GM19372 (cell line): Measurements from ENCODE around the gene PFAS.
A peak's percentile ranks its signal among the peaks of the same experiment; 100 is the strongest.

Source experiments
- ATAC-seq: cut with Tn5 transposase; IDR thresholded peaks from one replicate; pipeline ENCODE4 v1.9.1; 2021; ENCODE audit warnings: mild to moderate bottlenecking, low read depth, moderate library complexity; ENCODE audit not compliant: unreplicated experiment

The PFAS gene

GRCh38 chr17:8266648-8267479 lies 17.8 kb downstream of the PFAS start:
- no peak for ATAC-seq

DNA sequence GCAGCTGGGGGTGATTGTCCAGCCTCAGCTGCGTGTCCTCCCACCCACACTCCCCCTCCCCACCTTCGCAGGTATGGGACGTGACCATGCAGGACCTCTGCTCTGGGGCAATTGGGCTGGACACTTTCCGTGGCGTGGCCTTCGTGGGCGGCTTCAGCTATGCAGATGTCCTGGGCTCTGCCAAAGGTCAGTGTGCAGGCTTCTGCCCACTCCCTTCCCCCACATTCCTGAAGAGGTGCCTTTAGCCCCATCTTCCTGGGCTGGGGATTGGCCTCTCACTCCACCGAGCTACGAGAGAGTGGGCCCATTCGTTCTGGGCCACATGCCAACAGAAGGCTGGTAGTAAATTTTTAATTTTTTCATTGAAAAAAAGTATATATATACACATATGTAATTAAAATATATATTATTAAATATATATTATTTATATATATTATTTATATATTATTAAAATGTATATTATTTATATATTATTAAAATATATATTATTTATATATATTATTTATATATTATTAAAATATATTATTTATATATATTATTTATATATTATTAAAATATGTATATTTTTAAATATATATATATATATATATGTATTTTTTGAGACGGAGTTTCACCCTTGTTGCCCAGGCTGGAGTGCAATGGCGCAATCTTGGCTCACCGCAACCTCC lies 18.5 kb downstream of the PFAS start:
- ATAC-seq = no peak

DNA sequence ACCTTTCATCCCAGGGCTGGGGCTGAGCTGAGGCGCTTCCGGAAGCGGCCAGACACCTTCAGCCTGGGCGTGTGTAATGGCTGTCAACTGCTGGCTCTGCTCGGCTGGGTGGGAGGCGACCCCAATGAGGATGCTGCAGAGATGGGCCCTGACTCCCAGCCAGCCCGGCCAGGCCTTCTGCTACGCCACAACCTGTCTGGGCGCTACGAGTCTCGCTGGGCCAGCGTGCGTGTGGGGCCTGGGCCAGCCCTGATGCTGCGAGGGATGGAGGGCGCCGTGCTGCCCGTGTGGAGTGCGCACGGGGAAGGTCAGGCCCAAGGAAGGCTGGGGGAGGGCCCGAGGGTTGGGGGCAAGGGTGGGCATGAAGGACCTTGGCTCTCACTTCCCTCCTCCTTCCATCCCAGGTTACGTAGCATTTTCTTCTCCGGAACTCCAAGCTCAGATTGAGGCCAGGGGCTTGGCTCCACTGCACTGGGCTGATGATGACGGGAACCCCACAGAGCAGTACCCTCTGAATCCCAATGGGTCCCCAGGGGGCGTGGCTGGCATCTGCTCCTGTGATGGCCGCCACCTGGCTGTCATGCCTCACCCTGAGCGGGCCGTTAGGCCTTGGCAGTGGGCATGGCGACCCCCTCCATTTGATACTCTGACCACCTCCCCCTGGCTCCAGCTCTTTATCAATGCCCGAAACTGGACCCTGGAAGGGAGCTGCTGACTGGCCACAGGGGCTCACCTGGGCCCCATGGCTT lies 19.6 kb downstream of the PFAS start:
- ATAC-seq = no peak

DNA sequence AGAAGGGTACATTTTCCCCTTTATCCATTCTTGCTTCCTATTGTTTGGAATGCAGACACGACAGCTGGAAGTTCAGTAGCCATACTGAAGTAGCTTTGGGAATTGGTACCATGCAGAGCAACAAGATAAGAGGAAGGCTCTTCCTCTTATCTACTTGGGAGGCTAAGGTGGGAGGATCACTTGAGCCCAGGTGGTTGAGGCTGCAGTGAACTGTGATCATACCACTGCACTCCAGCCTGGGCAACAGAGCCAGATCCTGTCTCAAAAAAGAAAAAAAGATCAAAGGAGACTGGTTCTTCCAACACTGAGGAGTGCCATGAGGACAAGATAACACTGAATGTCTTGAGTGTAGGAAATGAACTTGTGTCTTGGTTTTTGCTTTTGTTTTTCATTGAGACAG lies 23.3 kb downstream of the PFAS start:
- no peak for ATAC-seq

DNA sequence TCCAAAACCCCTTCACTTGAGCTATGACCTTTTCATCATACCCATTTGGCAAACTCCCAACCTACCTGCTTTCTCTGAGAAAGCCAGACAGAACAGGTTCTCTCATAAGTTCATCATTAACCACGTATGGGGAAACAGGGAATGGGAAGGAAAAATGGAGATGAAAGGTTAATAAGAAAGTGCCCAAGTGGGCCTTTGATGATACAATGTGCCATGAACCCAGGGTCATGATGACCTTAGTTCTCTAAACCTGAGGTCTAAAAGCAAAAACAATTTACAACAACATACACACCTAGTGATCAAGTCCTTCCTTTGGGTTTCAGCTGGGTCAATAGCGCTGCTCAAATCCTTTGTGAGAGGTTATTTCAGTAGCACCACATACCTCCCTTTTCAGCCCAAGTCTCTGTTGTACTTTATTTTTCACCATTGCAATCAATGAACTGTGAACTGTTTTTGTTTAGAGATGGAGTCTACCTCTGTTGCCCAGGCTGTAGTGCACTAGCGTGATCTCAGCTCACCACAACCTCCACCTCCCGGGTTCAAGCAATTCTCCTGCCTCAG lies 24.9 kb downstream of the PFAS start:
- no peak for ATAC-seq

- no peak for ATAC-seq
Measured at GRCh38 chr17:8274816-8275215, 25.7 kb downstream of the PFAS start.

DNA sequence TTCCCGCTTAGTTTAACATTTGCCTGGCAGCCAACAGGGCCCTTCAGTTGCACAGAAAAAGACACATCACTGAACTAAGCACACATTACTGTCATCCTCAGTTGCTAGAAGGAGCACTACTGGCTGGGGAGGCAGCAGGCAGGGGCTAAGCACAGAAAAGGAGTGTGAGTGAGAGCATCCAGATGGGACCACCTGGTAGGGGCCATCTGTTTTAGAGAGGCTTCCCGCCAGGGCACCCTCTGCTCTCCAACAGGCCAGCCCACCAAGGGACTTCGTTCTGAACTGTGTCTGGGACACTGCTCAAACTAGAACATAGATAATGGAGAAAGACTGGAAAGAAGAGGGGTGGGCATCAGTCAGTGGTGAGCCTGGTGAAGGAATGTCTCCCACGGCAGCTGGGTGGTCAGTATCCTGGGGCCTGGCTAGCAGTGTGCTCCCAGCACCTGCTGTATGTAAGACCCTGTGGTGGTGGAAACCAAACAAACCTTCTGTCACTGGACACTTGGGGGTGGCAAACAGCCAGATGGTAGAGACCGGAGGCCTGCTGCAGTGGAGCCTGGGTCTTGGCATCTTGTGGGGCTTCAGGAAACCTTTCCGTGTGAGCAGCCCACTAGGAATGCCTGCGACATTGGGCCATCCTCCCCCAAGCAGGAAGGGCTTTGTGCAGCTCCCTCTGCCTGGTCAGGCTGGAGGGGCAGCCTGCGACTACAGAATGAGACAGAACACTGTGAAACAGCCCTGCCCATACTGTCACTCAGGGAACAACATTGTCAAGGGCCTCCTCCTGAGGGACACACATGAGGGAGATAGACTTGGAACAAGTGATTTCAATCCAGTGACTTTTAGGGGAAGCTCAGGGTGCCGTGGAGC lies 26.6 kb downstream of the PFAS start:
- ATAC-seq = no peak

GRCh38 chr17:8277317-8277716 lies 28.2 kb downstream of the PFAS start:
- no peak for ATAC-seq

GRCh38 chr17:8282345-8282744 lies 33.3 kb downstream of the PFAS start:
- no peak for ATAC-seq

DNA sequence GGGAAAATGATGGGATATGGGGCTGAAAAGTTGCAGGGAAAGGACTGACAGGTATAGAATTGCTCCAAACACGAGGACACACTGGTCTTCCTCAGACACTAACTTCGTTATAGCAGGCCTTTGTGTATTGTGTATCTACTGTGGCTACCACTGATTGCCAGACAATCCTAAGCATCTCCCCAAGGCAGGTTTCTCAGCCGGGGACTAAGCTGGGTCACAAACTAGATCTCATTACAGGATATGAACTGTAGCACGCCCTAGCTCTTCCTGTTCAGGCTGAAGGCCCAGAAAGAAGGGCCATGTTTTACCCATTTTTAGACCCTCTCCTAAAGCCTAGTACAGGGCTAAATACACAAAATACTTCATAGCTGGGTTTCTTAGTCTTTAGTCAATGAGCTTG lies 34.3 kb downstream of the PFAS start:
- no peak for ATAC-seq

- no peak for ATAC-seq
Measured at GRCh38 chr17:8284126-8284525, 35.0 kb downstream of the PFAS start.

- no peak for ATAC-seq
Measured at GRCh38 chr17:8285270-8286181, 36.4 kb downstream of the PFAS start.

DNA sequence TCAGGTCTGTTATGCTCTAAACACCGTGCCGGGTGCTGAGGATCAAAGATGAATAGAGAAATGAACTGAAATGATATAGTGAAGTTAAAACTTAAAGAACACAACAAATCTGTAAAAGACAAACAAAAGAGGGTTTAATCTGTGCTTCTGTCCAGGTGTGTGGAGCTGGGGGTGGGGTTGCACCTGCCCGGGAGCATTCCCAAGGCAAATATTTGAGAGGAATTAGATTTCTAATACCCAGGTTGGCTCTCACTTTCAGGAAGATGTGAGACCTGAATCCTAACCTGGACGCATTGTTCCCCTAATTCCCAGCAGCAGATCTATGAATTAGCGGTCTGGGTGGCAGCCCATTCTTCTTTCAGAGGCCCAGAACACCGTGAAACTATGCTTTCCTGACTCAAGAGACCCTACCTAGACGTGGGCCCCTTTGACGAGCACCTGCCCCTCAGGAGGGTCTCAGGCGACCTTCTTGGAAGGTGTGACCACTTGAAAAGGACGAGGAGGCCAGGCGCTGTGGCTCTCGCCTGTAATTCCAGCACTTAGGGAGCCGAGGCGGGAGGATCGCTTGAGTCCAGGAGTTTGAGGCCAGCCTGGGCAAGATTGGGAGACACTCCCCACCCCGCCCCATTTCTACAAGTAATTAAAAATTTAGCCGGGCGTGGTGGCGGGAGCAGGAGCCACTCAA lies 38.7 kb downstream of the PFAS start:
- ATAC-seq = no peak

DNA sequence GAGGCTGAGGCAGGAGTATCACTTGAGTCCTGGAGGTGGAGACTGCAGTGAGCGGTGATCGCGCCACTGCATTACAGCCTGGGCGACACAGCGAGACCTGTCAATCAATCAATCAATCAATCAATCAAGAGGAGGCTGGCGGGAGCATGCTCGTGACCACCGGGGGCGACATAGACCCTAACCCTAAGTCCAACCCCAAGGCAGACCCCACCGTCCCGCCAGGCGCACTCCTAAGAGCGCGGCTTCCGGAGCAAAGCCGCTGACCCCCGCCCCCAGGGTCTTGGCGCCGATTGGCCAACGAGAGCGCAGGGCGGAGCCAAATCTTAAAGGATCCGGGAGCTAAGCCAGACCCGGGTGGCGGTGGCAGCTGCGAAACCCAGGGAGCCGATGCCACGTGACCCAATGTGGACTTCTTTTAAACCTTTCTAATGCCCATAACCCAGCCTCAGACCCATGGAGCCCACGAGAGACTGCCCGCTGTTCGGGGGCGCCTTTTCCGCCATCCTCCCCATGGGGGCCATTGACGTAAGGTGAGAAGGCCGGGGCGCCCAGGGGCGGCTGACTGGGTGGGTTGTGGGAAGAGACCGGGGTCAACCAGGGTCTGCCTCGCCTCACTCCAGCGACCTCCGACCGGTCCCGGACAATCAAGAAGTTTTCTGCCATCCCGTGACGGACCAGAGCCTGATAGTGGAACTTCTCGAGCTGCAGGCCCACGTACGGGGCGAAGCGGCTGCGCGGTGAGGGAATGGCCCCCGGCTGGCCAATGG lies 39.4 kb downstream of the PFAS start, which contains the start of gene RANGRF:
Gene RANGRF (plus strand): TSS at position 335 of the 767 bp plus-strand sequence. CDS start 119 bp downstream, at position 454.
- ATAC-seq = peak; percentile 77

DNA sequence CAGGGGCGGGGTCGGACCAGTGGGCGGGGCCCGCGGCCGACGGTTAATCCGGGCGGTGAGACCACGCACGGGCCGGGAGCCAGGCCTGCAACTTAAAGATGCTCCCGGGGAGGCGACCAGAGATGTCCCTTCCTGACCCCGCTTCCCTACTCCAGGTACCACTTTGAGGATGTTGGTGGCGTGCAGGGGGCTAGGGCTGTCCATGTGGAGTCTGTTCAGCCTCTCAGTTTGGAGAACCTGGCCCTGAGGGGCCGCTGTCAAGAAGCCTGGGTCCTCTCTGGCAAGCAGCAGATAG lies 40.0 kb downstream of the PFAS start:
- no peak for ATAC-seq

DNA sequence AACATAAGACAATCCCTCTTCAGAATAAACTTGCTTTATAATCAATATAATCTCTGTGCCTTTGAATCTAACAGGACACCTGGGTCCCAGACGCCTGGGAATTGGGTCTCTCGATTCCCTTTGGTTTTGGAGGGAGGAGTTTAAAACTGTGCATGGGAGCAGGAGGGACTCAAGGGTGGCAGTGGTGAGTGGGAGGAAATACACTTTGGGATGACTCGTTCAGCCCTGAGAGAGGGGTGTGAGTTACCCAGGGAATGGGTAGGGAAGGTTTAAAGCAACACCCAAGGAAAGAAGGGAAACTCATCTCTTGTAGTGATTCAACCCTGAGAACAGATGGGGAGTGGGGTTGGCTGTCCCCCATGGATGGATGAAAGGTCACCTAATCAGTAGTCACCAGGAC lies 41.0 kb downstream of the PFAS start:
- ATAC-seq = no peak

GRCh38 chr17:8292639-8293395 lies 43.7 kb downstream of the PFAS start:
- ATAC-seq = no peak
